ENCODE results near the gene RIMS4. TPM values are rescaled to one million over a fixed set of nuclear protein-coding genes. Genes with fewer than 3 reads are reported as not detected.
A peak's percentile ranks its signal among the peaks of the same experiment; 100 is the strongest.

RIMS4 gene
- total RNA-seq, 1 donor from 2014 or later, result not detected

DNA sequence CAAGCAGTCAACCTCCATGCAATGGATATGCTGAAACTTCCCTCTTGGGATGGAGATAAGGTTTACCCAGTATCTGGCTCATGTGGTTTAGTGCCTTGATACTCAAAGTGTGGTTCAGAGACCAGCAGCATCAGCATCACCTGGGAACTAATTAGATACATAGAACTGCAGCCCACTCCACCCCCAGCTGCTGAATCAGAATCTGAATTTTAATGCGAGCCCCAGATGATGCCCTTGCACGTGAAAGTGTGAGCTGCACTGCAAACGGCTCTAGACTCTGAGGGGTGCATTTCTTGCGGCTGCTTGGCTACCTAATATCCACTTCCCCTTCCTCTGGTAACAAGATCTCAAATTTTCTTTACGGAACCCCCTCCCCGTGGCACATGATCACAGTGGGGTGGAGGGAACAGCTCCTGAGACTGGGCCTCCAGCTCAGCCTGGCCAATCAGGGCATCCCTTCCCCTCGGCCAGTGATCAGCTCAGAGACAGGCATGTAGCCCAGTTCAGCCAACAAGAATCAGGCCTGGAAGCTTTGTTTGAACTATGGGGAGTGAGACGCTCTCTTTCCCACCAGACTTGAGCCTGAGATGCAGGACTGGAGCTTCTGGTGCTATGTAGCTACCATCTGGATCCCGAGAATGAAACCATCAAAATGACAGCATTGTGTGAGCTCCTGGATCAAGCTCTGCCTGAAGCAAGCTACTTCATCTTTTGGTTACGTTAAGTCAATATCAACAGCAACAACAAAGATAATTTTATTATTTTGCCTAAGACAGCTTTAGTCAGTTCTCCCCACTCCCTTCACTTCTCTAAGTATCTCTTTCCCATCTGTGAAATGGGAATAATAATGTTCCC, 51.9 kb downstream of the RIMS4 start:
- no peak for DNase-seq
- Mint-ChIP-seq H3K4me1 (no peaks in the 10 kb centered on the region), H3K4me3 (no peak overlapping the region), H3K27me3 (peaks cover 6% of the 10 kb centered on the region), H3K9me3 (no peaks in the 10 kb centered on the region), H3K36me3 (ENCODE audit: low read depth) (no peaks in the 10 kb centered on the region), H3K27ac (no peak overlapping the region)
- intact Hi-C loops (cut with micrococcal nuclease), result no loop called here

DNA sequence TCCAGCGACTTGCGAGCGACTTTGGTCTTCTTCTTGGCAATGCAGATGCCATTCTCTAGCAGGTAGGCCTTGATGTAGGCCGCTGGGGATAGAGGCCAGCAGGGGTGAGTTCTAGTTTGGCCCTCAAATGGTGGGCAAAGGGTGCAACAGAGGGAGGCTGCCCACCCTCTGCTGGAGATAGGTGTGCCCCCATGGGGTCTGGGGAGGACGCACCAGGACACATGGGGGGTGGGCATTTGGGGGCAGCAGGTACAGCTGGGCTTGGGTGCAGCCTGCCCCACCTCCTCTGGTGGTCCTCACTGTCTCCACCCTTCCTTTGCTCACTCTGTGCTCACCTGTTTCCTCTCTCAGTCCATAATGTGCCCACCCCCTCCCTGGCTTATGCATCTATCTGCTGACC, 53.4 kb downstream of the RIMS4 start:
- Mint-ChIP-seq H3K4me3 (no peak overlapping the region), H3K36me3 (ENCODE audit: low read depth) (no peaks in the 10 kb centered on the region), H3K4me1 (no peaks in the 10 kb centered on the region), H3K9me3 (no peaks in the 10 kb centered on the region), H3K27ac (no peak overlapping the region), H3K27me3 (peaks cover 6% of the 10 kb centered on the region)
- intact Hi-C loops (cut with micrococcal nuclease), result no loop called here
- DNase-seq, result no peak

DNA sequence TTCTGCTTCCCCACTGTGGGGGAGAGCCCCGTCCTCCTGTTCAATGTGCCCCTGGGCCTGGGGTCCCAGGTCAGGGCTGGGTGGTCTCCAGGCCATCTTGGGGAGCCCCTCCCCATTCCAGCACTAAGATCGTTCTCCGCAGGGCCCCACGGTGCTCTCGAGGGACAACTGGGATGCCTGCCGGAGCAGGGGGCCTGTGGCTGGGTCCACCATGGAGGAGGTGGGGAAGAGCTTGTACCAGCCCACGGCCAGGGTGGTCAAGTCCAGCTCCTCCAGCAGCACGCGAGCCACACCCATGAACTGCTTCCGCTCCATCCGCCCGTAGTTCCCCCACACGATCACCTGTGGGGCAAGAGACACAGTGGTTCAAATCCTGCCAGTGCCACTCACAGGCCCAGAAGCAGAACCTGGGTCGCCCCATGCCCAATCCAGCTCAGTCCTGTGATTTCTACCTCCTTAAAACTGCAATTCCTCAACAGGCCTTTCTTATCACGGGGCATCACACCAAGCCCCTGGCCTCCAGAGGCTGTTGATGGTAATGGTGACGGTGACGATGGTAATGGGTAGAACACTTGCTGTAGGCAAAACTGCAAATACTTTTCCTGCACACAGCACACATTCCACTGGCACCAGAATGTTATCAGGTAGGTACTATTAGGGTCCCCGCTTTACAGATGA, 54.2 kb downstream of the RIMS4 start:
- H3K4me3 Mint-ChIP-seq, result no peak overlapping the region
- H3K9me3 Mint-ChIP-seq, result no peaks in the 10 kb centered on the region
- DNase-seq, result no peak
- H3K36me3 Mint-ChIP-seq (ENCODE audit: low read depth), result no peaks in the 10 kb centered on the region
- H3K4me1 Mint-ChIP-seq, result no peaks in the 10 kb centered on the region
- intact Hi-C loops (cut with micrococcal nuclease), result no loop called here
- no peak overlapping the region for H3K27ac Mint-ChIP-seq
- peaks cover 7% of the 10 kb centered on the region for H3K27me3 Mint-ChIP-seq

DNA sequence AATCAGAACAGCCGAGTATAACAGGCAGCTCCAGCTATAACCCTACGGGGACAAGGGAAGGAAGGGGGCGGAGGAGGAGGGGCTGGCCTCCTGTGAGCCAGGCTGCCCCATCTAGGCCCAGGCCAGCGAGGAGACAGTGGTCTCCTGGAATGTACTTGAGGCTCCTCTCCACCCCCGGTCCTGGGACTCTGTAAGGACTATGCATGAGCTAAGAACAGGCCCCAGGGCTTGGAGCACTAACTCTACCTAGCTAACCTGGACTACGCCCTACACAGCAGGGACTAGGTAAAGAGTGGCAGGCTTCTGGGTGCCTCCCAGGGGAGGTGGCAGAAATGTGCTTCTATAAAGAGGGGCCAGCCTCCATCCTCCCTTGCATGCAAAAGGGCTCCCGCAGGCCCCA, 55.8 kb downstream of the RIMS4 start:
- DNase-seq, result no peak
- Mint-ChIP-seq H3K27ac (no peak overlapping the region), H3K4me3 (no peak overlapping the region), H3K27me3 (peaks cover 2% of the 10 kb centered on the region), H3K9me3 (no peaks in the 10 kb centered on the region), H3K4me1 (no peaks in the 10 kb centered on the region), H3K36me3 (ENCODE audit: low read depth) (no peaks in the 10 kb centered on the region)
- intact Hi-C loops (cut with micrococcal nuclease), result no loop called here

DNA sequence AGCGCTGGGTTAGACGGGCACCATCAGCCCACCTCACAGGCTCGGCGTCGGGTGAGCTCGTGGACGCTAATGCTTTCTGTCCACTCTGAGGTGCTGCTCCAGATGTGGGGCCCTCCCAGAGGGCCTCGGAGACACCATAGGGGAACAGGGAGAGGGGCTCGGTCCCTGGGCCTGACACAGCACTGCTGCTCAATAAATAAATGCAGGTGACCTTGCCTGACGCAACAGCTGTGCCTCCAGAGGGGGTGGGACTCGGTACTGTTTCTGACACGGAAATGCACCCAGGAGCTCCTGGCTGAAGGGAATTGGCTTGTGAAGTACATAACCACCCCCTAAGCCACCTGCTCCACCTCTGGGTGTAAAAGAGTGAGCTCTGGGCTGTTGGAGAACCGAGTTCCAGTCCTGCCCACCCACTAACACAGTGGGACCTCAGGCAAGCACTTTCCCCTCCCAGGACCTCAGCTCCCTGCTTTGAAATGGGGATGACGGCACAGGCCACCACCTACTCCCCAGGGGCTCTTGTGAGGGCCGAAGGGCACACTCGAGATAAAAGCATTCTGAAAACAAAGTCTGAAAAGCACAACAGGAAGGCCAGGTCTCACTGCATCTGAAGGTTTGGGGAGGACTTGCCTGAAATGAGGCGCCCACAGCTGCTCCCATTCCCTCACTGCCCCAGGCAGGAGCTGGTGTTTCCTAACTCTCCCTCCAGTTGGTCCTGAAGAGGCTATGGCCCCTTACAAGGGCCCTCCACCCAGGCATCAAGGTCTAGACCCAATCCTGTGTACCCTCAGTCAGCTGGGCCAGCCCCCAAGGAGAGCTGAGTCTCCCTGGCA, 58.0 kb downstream of the RIMS4 start:
- no peak for DNase-seq
- Mint-ChIP-seq H3K9me3 (no peaks in the 10 kb centered on the region), H3K27me3 (peaks cover 10% of the 10 kb centered on the region), H3K36me3 (ENCODE audit: low read depth) (no peaks in the 10 kb centered on the region), H3K4me1 (peaks cover 1% of the 10 kb centered on the region), H3K27ac (no peak overlapping the region), H3K4me3 (no peak overlapping the region)
- intact Hi-C loops (cut with micrococcal nuclease), result no loop called here

DNA sequence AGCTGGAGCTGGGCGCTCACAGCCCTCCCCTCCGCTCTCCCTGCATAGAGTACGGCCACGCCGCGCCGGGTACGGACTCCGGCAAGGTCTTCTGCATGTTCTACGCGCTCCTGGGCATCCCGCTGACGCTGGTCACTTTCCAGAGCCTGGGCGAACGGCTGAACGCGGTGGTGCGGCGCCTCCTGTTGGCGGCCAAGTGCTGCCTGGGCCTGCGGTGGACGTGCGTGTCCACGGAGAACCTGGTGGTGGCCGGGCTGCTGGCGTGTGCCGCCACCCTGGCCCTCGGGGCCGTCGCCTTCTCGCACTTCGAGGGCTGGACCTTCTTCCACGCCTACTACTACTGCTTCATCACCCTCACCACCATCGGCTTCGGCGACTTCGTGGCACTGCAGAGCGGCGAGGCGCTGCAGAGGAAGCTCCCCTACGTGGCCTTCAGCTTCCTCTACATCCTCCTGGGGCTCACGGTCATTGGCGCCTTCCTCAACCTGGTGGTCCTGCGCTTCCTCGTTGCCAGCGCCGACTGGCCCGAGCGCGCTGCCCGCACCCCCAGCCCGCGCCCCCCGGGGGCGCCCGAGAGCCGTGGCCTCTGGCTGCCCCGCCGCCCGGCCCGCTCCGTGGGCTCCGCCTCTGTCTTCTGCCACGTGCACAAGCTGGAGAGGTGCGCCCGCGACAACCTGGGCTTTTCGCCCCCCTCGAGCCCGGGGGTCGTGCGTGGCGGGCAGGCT, 60.1 kb downstream of the RIMS4 start:
- H3K36me3 Mint-ChIP-seq (ENCODE audit: low read depth), result no peaks in the 10 kb centered on the region
- intact Hi-C loops (cut with micrococcal nuclease), result no loop called here
- H3K4me3 Mint-ChIP-seq, result no peak overlapping the region
- peaks cover 16% of the 10 kb centered on the region for H3K27me3 Mint-ChIP-seq
- no peaks in the 10 kb centered on the region for H3K9me3 Mint-ChIP-seq
- peak; percentile 68 for DNase-seq
- H3K4me1 Mint-ChIP-seq, result peaks cover 7% of the 10 kb centered on the region
- H3K27ac Mint-ChIP-seq, result no peak overlapping the region

DNA sequence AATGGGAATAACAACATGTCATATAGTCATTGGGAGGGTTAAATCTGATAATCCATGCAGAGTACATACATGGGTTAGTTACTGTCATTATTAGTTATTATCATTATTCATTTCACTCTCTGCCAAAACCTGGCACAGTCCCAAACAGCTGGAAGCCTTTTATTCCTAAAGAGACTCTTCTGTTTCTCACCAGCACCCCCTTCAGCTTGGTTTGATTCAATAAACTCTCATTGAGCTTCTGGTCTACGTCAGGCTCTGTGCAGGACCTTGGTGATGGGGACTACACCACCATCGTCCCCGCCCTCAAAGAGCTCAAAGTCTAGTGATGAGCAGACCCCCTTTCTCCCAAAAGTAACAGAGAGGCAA, 62.4 kb downstream of the RIMS4 start:
- Mint-ChIP-seq H3K9me3 (no peaks in the 10 kb centered on the region), H3K27ac (no peak overlapping the region), H3K27me3 (peaks cover 30% of the 10 kb centered on the region), H3K4me3 (no peak overlapping the region), H3K4me1 (peaks cover 9% of the 10 kb centered on the region), H3K36me3 (ENCODE audit: low read depth) (no peaks in the 10 kb centered on the region)
- DNase-seq, result no peak
- intact Hi-C loops (cut with micrococcal nuclease), result loop anchor here (5.0 kb wide), 1 partner anchor 139 kb away; the partner anchor contains the start of gene YWHAB

DNA sequence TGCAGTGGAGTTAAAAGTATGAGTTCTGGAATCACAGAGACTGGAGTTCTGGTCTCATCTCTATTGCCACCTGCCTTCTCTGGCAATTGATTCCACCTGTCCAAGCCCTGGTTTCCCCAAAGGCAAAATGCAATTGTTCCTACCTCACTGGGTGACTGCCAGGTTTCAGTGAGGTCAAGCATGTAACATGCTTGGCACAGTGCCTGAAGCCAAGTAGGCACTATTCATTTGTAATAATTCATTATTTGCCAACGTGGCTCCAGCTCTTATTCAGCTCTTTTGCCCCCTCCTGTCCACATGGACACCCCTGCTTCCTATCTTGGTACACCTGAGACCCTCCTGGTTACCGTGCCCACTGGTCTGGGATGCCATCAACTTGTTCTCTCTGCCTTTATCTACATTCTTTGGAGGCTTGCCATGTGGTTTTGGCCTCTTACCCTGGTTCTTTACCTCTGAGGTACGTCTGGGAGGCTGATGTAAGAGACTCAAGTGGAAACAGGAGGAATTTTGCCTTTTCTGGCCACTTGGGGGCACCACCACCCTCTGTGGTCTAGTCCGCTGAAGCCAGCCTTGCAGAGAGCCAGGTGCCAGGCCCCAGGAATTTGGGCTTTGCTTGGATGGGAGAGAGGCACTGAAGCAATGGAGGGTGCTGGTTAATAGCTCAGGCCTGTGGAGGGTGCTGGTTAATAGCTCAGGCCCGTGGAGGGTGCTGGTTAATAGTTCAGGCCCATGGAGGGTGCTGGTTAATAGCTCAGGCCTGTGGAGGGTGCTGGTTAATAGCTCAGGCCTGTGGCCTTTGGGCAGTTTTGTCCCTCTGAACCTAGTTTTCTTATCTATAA, 63.0 kb downstream of the RIMS4 start:
- H3K27ac Mint-ChIP-seq, result peak overlapping the region; percentile 34
- peaks cover 9% of the 10 kb centered on the region for H3K4me1 Mint-ChIP-seq
- DNase-seq, result peak; percentile 87
- H3K27me3 Mint-ChIP-seq, result peaks cover 30% of the 10 kb centered on the region
- intact Hi-C loops (cut with micrococcal nuclease), result loop anchor here (1.0 to 5.0 kb wide), 2 partner anchors 120 to 140 kb away; partner anchors contain the start of gene YWHAB
- H3K4me3 Mint-ChIP-seq, result peak overlapping the region; percentile 7
- no peaks in the 10 kb centered on the region for H3K36me3 Mint-ChIP-seq (ENCODE audit: low read depth)
- no peaks in the 10 kb centered on the region for H3K9me3 Mint-ChIP-seq

DNA sequence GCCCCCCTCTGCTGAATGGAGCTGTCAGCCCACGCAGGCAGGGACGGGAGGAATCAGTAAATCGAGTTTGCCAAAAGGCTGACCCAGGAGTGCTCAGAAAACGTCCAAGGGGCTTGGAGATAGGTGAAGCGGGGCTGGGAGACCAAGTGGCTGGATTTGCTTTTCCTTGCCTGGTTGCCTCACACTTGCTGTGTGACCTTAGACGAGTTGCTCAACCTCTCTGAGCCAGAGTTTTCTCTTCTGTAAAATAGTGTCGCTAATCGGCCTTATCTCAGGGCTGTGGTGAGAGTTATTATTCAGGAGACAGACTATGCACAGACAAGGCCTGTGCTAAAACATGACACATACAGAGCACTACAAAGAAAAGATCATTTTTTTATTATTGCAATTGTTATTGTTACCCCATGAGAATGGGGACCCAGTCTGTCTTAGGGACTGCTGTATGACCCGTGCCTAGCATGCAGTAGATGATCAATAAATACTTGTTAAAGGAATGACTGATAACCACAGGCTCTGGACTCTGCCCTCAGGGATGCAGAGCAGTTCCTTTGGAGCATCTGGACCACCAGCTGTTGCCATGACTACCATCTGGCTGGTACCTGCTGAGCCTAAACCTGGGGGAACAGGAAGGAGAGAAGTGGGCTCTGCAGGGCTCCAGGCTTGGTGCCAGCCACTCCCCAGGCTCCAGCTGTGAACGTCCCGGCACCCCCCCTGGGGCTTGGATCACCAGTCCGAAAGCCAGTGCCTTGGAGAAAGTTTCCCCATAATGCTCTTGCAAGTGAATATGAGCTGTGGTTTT, 63.8 kb downstream of the RIMS4 start:
- H3K4me3 Mint-ChIP-seq, result peak overlapping the region; percentile 81
- H3K9me3 Mint-ChIP-seq, result no peaks in the 10 kb centered on the region
- H3K4me1 Mint-ChIP-seq, result peaks cover 9% of the 10 kb centered on the region
- intact Hi-C loops (cut with micrococcal nuclease), result loop anchor here (1.0 to 5.0 kb wide), 2 partner anchors 121 to 141 kb away; partner anchors contain the start of gene YWHAB
- no peaks in the 10 kb centered on the region for H3K36me3 Mint-ChIP-seq (ENCODE audit: low read depth)
- DNase-seq, result no peak
- H3K27me3 Mint-ChIP-seq, result peaks cover 34% of the 10 kb centered on the region
- H3K27ac Mint-ChIP-seq, result peak overlapping the region; percentile 55

DNA sequence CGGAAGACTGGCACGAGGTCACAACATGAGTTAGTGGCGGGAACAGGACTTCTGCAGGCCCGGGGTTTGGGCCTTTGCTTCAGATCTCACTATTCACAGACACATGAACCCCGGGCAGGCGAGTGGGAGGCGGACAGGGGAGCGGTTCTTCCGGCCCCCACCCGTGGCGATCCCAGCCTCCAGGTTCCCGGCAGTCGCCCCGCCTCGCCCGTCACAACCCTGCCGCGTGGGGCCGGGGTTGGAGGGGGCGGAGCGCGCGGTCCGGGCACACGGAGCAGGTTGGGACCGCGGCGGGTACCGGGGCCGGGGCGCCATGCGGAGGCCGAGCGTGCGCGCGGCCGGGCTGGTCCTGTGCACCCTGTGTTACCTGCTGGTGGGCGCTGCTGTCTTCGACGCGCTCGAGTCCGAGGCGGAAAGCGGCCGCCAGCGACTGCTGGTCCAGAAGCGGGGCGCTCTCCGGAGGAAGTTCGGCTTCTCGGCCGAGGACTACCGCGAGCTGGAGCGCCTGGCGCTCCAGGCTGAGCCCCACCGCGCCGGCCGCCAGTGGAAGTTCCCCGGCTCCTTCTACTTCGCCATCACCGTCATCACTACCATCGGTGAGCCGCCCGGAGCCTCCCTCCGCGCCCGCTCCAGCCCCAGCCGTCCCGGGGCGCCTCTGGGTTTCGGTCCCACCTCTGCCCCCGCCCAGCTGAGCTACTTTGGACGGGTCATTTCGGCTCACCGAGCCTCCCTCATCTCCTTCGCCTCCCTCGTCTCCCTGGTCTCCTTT, 64.6 kb downstream of the RIMS4 start, which contains the start of gene KCNK15:
Gene KCNK15, plus strand, starts transcription at position 268 of the 769 bp plus-strand sequence. Its CDS starts 46 bp downstream, at position 314.
- H3K27me3 Mint-ChIP-seq, result peaks cover 32% of the 10 kb centered on the region
- intact Hi-C loops (cut with micrococcal nuclease), result loop anchor here (5.0 kb wide), 1 partner anchor 142 kb away; the partner anchor contains the start of gene YWHAB
- peak within 1 kb of the TSS; percentile 59 for H3K27ac Mint-ChIP-seq
- no peaks in the 10 kb centered on the region for H3K36me3 Mint-ChIP-seq (ENCODE audit: low read depth)
- H3K4me1 Mint-ChIP-seq, result peaks cover 9% of the 10 kb centered on the region
- peak; percentile 80 for DNase-seq
- peak within 1 kb of the TSS; percentile 81 for H3K4me3 Mint-ChIP-seq
- no peaks in the 10 kb centered on the region for H3K9me3 Mint-ChIP-seq

DNA sequence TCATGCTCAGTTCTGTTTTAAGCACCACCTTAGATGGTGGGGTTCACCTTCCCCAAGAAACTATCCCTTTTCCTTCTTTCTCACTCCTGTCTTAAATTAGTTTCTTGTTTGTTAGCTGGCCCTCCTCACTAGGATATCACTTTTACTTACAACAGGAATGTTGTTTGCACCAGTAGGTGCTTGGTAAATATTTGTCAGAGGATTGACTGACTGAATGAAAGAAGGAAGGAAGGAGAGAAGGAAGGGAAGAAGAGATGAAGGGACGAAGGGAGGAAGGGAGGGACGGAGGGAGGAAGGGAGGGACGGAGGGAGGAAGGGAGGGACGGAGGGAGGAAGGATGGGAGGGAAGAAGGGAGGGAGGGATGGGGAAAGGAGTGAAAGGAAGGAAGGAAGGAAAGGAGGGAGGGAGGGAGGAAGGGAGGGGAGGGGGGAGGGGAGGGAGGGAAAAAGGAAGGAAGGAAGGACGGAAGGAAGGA, 65.2 kb downstream of the RIMS4 start:
- intact Hi-C loops (cut with micrococcal nuclease), result loop anchor here (5.0 kb wide), 1 partner anchor 142 kb away; the partner anchor contains the start of gene YWHAB
- Mint-ChIP-seq H3K27ac (peak overlapping the region; percentile 59), H3K9me3 (no peaks in the 10 kb centered on the region), H3K4me3 (peak overlapping the region; percentile 65), H3K4me1 (peaks cover 9% of the 10 kb centered on the region), H3K36me3 (ENCODE audit: low read depth) (no peaks in the 10 kb centered on the region), H3K27me3 (peaks cover 32% of the 10 kb centered on the region)
- DNase-seq, result no peak

Data from activated CD4-positive, alpha-beta T cell treated with anti-CD3 and anti-CD28 coated beads, Interleukin-2, amount 10 ng/mL, durations not matched to agents 24 days and 14 days (primary cell).